Measurements from ENCODE around the gene FBXW11.

DNA sequence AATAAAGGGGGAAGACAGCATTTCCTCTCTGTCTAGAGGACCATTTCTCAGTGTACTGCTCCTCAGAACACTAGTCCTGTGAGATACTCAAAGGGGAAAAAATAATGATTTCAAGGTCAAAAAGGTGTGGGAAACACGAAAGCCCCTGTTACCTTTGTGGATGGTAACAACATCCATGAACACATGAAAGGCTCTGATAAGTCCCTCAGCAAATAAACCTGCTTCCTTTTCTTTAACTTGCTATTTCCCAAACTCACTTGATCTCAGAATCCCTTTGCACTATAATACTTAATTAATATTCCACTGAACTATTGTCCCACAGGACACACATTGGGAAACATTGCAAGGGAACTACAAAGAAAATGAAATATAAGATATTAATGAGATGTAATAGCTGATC, 155.2 kb downstream of the FBXW11 start:
- TF ChIP-seq, protein P1, sequence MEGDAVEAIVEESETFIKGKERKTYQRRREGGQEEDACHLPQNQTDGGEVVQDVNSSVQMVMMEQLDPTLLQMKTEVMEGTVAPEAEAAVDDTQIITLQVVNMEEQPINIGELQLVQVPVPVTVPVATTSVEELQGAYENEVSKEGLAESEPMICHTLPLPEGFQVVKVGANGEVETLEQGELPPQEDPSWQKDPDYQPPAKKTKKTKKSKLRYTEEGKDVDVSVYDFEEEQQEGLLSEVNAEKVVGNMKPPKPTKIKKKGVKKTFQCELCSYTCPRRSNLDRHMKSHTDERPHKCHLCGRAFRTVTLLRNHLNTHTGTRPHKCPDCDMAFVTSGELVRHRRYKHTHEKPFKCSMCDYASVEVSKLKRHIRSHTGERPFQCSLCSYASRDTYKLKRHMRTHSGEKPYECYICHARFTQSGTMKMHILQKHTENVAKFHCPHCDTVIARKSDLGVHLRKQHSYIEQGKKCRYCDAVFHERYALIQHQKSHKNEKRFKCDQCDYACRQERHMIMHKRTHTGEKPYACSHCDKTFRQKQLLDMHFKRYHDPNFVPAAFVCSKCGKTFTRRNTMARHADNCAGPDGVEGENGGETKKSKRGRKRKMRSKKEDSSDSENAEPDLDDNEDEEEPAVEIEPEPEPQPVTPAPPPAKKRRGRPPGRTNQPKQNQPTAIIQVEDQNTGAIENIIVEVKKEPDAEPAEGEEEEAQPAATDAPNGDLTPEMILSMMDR (IDR thresholded peaks at IDR 0.05) = no peak
- TF ChIP-seq ZFX (IDR thresholded peaks at IDR 0.05; ENCODE audit: borderline replicate concordance) = no peak
